GM18951 (cell line): Measurements from ENCODE around the gene ICAM1.

Source experiments
- POLR2A ChIP-seq: IDR thresholded peaks from 4 replicates; pipeline ENCODE4 v1.6.1; 2011; ENCODE audit warnings: mild to moderate bottlenecking; ENCODE audit not compliant: insufficient read length, insufficient read depth; ENCODE audit errors: extremely low read depth
- in situ Hi-C: fragments of 300-500 bp; cut with MboI; formaldehyde crosslinking; loops from one replicate; pipeline ENCODE4 v1.12.0; 2022; ENCODE audit warnings: low sequenced_read_pairs, mixed read lengths, inconsistent platforms; ENCODE audit not compliant: unreplicated experiment

Gene ICAM1

DNA sequence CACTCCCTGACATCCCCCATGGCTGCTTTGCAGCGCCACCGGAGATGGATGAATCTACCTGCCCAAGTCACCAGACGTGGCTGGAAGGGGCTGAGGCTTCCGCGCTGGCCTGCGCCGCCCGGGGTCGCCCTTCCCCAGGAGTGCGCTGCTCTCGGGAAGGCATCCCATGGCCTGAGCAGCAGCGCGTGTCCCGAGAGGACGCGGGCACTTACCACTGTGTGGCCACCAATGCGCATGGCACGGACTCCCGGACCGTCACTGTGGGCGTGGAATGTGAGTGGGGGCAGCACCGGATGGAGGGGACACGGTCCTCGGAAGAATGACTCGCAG lies 23.4 kb downstream of the ICAM1 start:
- in situ Hi-C loops = no loop called here
- no peak for TF ChIP-seq POLR2A

- TF ChIP-seq POLR2A = peak; percentile 47
Measured at GRCh38 chr19:10295305-10295846, 24.5 kb downstream of the ICAM1 start.

GRCh38 chr19:10295847-10296591 lies 25.1 kb downstream of the ICAM1 start:
- no peak for TF ChIP-seq POLR2A
- in situ Hi-C loops = no loop called here

More at GRCh38 chr19:10295305-10295846, 24.5 kb downstream of the ICAM1 start:
- in situ Hi-C loops = no loop called here

DNA sequence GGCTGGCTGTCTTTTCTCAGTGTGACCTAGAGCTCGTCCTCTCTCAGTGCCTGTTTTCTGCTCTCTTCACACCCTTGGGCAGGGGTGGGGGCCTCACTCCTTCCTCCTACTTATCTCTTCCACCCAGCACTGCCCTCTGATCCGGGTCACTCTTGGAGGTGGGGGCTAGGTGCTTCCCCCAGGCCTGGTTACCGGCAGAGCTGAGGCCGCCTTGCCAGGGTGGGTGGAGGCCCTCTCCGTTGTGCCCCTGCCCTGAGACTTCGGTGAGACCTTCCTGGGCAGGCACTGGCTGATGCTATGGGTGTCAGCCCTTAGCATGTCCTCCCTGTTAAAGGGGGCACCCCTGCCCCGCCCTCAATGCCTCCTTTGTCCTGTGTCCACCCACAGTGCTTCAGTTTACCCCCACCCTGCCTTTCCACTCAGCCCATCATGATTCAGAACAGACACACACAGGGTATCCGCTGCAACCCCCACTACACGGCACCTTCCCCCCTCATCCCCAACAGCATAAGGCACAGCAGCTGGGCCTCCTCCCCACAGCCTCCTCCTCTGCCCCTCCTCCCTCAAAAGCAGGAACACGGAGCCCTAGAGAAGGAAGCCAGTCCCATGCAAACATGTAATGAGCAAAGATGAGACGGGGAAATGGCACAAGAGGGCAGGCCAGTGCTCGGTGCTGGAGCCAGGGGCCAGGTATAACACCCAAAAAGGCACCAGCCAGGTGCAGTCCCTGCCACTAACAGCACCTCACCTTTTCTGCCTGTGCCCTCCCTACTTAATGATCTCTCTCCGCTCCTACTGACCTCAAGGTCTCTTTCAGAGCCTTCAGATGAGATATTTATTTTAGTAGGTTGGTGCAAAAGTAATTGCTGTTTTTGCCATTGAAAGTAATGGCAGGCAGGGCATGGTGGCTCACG lies 28.9 kb downstream of the ICAM1 start:
- no peak for TF ChIP-seq POLR2A
- in situ Hi-C loops = no loop called here

- in situ Hi-C loops = no loop called here
- TF ChIP-seq POLR2A = no peak
Measured at GRCh38 chr19:10305139-10305806, 34.4 kb downstream of the ICAM1 start.

DNA sequence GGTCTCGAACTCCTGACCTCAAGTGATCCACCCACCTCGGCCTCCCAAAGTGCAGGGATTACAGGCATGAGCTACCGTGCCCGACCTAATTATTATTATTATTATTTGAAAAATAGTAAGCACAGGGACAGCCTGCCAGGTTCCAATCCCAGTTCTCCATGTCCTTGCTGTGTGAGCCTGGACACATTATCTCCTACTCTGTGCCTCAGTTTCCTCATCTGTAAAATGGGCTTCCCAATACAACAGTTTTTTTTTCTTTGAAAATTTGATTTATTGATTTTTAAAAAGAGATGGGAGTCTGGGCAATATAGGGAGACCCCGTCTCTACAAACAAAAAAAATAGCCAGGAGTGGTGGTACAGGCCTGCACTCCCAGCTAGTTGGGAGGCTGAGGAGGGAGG lies 35.4 kb downstream of the ICAM1 start:
- in situ Hi-C loops = no loop called here
- TF ChIP-seq POLR2A = no peak

- in situ Hi-C loops = no loop called here
- no peak for TF ChIP-seq POLR2A
Measured at GRCh38 chr19:10309423-10309822, 38.5 kb downstream of the ICAM1 start, which contains the start of gene ZGLP1. Gene ZGLP1, minus strand, starts transcription at chr19:10309815.

GRCh38 chr19:10315335-10316214 lies 44.7 kb downstream of the ICAM1 start, which contains the start of gene FDX2:
Gene FDX2, minus strand, starts transcription at chr19:10316015. Its CDS starts 19 bp downstream, at chr19:10315996.
- in situ Hi-C loops = no loop called here

GRCh38 chr19:10316229-10317044 lies 45.5 kb downstream of the ICAM1 start:
- TF ChIP-seq POLR2A = no peak
- in situ Hi-C loops = no loop called here

More at GRCh38 chr19:10315335-10316214, 44.7 kb downstream of the ICAM1 start, which contains the start of gene FDX2:
- peak; percentile 77 for TF ChIP-seq POLR2A

DNA sequence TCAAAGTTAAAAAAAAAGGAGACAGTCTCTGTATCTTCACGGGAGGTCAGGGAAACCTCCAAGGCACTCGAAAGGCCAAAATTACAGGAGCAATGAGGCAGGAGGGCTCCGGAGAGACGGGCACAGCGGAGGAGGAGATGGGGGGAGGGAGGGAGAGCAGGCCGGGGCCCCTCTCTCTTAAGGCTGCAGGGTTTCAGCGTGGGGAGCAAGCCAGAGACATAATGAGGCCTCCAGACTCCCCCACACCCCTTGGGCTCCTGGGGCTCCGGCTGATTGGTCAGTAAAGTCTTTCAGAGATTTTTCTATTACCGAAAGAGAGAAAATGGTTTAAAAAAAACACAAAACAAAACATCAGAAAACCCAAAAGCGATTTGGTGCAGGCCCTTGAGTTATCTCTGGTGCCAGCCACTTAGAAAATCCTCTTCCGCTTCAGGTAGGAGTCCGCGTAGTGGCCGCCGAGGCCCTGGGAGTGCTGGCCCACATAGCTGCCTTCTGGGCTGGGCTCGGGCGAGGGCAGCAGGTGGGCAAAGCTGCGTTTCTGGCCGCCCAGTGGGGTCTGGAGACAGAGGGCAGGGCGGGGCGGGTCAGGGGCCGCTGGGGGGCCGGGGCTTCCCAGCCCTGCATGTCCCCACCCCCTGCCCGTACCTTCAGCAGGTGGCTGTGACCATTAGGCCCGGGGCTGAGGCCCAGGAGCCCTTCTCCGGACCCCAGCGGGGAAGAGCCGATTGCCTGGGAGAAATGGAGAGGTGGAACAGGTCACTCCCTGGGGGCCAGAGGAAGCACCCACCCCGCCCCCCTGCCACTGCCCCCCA lies 46.3 kb downstream of the ICAM1 start:
- in situ Hi-C loops = no loop called here
- TF ChIP-seq POLR2A = no peak
